Stimulated activated CD4-positive, alpha-beta T cell treated with anti-CD3 and anti-CD28 coated beads, Interleukin-15, amount 100 ng/mL, for 48 hours (primary cell): ENCODE measurements around the gene TAS1R3.

Source experiments
- DNase-seq, 2 donors: peaks; one replicate each; pipeline ENCODE4 v3.0.0-alpha.2; 2020; ENCODE audit warnings: low read depth in 2 of 2

The TAS1R3 gene

GRCh38 chr1:1295154-1295923, 35.7 kb upstream of the TAS1R3 start:
- DNase-seq: no peak

DNA sequence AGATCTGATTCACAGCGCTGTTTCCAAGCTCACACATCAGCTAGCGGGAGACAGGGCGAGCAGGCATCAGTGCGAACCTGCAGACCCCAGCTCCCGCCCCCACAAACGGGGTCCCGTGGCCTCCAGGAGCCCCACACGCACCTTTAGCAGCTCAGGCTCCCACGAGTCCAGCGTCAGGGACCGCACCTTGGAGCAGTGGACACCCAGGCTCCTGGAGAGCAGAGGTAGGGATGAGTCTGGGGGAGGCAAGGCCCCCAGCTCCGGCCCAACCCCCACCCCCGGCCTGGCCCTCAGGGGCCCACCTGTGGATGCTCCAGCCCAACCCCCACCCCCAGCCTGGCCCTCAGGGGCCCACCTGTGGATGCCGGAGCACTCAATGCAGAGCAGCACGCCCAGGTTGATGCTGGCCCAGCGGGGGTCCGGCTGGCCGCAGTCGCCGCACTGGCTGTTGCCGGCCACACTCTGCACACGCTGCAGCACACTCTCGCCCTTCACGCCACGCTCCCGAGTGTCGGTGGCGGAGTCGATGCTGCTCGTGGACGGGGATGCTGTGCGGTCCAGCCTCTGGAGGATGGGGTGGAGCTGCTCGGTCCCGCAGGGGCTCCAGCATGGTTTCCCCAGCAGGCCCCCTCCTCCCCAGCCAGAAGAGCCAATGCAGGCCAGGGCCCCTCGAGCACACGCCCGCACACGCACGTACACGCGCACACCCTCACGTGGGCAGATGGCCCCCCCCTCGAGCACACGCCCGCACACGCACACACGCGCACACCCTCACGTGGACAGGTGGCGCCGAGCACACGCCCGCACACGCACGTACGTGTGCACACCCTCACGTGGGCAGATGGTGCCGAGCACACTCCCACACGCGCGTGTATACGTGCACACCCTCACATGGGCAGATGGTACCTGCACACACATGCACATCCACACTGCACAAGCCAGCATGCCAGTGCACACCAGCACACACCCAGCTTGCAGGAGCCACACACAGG, 34.7 kb upstream of the TAS1R3 start:
- DNase-seq: no peak

DNA sequence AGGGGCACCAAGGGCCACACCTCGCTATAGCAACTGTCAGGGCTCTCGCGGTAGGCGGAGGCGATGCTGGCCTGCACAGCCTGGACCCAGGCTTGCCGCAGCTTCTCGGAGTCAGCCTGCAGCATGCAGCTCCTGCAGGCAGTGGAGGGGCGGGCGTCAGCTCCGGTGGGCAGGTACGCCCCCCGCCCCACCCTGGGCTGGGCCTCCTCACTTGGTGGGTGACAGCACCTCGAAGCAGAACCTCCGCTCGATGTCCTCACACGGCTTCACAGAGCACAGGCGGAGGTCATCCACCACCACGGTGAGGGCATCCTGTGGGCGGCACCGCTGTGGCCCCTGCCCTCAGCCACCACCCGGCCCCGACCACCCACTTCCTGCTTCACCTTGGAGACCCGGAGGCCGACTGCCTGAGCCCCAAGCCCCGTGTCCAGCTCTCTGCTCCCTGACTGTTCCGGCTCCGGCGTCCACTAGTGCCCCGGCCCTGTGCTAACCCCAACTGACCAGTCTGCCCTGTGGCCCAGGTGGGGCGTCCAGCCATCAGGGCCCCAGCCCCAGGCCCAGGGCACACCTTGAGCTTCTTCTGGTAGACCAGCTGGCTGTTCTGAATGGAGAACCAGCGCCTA, 33.2 kb upstream of the TAS1R3 start:
- DNase-seq: no peak

DNA sequence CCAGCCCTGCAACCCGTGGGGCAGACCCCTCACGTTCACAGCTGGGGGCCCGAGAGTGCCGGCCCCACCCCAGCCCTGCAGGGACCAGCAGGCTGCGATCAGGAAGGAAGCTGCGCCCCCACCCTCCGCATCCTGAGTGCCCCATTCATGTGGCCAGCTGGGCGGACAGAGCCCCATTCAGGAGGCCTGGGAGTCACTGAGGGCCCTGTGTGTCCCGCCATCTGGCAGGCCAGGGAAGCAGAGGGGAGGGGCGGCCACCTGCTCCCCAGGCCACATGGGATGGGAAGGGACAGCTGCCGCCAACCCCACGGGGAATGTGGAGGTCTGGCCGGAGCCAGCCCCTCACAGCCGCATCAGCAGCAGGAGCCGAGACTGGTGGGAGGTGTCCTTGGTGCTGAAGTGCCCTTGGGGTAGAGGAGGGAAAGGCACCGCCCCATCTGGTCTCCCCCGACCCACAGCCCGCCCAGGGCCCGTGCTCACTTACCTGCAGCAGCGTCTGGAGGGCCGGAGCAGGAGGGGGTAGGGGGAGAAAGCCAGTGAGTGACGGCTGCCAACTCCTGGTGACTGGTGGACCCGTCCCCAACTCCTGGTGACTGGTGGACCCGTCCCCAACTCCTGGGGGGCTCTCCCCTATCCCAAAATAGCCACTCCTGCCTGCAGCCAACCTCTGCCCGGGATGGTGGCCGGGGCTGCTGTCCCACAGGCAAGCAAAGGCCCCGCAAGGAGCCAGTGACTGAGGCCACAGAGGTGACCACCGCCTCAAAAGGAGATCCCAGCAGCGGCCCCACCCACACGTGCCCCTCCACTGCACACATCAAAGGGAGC, 32.0 kb upstream of the TAS1R3 start:
- no peak for DNase-seq

DNA sequence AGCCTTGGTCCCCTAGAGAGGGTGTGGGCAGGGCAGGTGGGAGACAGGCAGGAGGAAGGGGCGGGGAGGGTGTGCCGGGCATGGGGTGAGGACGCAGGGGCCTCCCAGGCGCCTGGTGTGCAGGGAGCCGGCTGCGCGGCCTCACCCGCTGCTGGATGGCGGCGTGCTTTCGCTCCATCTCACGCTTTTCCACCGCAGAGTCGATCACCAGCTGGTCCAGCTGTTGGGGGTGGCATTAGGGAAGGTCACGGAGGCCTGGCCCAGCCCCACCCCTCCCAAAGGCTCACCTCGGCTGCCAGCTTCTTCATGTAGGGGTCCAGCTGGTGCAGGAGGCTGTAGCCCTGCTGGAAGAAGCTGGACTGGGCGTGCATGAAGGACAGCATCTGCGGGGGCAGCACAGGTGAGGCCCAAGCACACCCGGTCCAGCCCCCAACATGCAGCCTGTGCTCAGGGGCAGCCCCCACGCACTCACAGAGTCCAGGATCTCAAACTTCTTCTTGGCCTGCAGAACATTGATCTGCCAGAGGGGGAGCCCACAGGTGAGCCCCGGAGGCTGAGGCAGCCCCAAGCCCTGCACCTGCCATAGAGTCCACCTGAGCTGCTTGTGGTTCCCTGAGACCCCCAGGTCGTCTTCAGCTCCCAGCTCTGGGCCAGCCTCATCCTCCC, 31.3 kb upstream of the TAS1R3 start:
- DNase-seq: no peak

- no peak for DNase-seq
Measured at GRCh38 chr1:1300352-1300739, 30.7 kb upstream of the TAS1R3 start.

- no peak for DNase-seq
Measured at GRCh38 chr1:1302006-1302430, 29.1 kb upstream of the TAS1R3 start.

DNA sequence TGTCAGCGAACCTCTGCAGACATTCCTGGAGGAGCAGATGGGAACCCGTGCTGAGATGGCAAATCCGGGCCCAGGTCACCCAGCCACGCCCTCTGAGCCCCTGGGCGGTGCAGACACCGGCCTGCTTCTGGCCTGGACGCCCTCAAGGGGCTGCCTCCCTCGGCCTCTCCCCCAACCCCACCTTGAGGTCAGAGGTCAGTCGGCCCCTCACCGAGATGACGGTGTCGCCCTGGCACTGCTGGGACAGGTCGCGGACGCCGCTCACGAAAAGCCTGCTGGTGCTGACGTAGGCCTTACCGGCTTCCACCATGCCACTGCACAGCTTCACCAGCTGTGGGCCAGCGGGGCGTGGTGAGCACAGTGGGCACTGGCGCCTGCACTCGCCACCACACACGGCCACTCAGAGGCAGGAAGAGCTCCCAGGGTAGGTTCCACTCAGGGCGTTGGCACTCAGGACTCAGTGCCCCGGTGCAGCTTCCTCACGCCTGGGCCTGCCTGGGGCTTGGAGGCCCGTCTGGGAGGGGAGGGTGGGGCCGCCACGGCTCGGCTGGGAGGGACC, 28.1 kb upstream of the TAS1R3 start:
- DNase-seq: no peak

DNA sequence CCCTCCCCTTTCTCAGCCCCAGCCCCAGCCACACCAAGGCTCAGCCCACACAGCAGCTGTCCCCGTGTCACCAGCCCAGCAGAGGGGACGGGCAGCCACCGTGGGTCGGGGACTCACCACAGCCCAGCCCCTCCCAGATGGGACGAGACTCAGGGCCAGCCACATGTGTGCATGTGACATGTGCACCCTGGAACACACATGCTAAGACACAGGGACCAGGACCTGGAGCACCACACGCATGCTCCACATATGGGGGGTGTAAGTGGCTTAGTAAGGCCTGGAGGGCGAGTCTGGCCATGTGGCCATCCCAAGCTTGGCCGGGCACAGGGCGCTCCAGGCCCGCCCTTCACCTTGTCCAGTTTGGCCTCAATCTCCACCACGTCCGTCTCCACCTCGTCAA, 27.3 kb upstream of the TAS1R3 start:
- DNase-seq: no peak

DNA sequence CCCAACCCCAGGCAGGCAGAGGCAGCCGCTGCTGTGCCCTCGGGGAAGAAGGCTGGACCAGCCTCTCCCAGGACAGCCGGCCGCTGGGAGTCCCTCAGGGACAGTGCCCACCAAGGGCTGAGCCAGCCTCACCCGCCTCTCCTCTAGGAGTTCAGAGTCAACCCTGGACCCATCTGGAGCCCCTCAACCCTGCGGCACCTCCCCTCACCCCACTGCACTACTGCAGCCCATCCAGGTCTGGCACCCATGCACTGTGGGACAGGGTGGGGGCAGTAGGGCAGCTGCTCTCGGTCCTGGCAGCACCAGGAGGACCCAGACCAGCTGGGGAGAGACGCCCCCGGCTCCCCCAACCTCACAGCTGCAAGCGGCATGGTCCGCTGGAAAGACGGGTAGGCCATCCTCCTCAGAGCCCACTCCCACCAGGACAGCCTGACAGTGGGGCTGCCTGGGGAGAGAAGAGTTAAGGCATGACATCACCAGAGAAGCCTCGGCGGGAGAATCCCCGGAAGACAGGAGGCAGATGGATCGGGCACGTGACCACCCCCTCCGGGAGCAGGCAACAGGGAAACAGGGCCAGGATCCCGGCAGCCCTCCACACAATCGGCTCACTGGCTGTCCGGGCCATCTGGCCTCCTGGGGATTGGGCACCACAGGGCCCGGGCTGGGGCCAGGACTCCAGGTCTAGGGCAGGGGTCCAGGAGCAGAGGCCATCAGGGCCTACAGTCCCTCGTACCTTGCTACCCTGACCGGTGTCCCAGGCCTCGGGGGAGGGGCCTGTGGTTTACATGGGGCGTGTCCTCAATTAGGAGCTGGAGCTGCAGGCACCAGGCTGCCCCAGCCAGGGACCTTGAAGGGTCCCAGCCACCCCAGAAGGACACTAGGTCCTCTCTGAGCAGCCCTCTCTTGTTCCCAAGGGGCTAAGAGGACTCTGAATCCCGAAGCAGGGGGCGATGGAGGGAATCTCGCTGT, 26.5 kb upstream of the TAS1R3 start:
- DNase-seq: no peak

DNA sequence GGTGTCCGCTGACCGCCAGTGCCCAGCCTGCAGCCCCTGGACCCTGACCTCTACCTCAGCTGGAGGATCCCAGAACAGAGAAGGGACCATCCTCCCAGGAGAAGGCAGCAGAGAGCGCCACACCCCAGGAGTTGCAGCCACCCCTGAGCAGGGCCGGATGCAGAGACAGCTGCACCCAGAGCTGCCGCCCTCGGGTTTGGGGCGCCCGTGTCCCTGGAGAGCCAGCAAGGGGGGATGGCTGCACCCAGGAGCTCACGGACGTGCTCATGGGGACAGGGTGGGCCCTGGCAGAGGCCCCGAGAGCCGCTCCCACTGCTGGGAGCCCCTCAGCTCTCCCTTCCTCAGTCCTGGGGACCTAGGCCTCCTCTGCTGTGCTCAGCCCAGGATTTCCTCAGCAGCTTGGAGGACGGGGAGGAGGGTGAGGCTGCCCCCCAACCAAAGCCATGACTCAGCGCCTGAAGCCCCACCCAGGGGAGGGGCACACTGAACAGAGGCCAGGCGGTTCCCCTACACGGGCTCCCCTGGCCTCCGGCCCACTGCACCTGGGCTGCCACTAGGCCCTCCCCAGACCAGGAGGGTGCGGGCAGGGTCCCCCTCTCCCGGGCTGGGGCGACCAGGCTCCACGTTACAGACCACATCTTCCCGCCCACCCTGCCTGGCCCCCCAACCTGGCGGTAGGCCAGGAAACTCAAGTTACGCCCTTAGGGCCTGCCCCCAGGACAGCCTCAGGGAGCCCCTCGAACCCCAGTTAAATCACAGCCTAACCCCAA, 25.6 kb upstream of the TAS1R3 start:
- peak in 1 of 2 donors; percentile 56 for DNase-seq

DNA sequence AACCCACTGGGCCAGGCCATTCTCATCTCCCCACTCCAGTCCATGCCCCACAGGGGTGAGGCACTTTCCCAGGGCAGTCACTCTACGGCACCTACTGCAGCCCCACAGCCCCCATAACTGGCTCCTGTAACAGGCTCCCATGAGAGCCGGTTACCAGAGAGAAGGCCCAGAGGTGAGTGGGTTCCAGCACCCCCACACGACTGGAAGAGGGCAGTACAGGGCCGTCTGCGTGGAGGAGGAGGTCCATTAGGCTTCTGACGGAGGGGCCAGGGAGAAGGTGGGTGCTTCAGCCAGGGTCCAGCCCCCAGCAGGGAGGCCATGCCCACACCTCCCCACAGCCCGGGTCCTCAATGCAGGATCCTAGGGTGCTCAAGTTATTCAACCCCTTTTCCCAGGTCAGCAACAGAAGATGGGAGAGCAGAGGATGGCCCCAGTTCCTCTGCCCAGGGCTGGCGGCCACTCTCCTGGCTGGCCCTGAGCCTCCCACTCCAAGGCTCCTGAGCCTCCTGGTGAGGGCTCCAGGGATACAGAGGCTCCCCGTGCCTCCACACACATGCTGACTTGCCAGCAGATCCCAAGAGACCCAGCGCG, 24.9 kb upstream of the TAS1R3 start:
- DNase-seq: no peak

GRCh38 chr1:1306661-1307260, 24.3 kb upstream of the TAS1R3 start:
- DNase-seq: no peak

DNA sequence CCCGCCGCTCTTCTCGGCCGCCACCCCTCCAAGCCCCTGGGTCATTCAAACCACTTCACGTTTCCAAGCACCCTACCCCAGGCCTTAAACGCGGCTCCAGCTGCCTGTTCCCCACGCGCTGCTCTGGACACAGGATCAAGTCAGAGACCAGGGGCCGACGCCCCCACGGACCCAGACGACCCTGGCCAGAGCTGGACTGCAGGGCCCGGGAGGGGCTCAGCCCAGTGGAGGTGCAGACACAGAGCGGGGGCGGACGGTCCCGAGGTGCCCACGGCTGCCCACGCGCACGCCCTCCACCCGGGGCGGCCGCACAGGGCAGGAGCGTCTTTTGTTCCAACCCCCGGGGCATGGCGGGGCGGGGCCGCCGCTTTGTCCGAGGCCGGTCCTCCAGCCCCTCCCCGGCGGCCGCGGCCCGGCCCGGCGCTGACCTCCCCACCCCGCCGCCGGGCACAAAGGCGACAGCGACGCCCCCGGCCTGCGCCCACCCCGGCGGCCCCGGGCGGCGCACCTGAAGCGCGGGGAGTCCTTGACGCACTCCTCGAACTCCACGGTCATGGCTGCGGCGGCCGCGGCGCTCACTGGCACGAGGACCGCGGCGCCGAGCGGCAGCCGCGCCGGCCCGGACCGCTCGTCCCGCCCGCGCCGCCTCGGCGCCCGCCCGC, 23.7 kb upstream of the TAS1R3 start:
- no peak for DNase-seq

DNA sequence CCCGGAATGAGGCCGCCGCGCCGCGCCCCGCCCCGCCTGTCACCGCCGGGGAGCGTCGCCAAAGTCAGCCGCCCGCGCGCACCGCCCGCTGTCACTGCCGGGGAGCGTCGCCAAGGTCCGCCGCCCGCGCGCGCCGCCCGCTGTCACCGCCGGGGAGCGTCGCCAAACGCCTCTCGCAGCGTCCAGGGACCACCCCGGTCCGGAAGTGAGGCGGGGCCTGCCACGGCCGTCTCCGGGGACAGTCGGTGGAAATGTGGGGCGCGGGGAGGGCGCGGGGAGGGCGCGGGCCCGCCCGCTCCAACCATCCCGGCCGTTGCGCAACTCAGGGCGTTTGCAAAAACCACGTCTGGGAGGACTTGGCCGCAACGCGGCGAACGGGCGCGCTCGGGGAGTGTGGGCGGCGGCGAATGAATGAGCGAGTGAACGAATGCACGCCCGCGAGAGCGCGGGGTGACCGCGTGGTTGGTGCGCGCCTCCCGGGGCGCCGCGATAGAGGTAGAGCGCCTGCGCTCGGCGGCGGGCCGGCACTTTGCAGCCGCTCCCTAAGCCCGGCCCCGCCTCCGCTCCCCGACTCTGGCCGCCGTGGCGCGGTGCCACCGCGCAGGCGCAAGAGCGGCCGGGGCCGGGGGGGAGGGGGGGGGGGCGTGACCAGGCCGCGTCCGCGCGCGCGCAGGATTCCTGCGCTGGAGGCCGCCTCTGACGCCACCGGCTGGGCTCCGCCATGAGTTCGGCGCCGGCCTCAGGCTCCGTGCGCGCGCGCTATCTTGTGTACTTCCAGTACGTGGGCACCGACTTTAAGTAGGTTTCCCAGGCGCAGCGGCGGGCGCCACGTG, 22.9 kb upstream of the TAS1R3 start, which contains the start of the genes ACAP3 and PUSL1:
Gene ACAP3, minus strand, starts transcription at position 8 of the 833 bp plus-strand sequence. CDS start 115 bp downstream, outside the sequence.
Gene PUSL1, plus strand, starts transcription at position 675 of the 833 bp plus-strand sequence. Its CDS starts 47 bp downstream, at position 722.
- DNase-seq: peak; percentile 82 to 85

- no peak for DNase-seq
Measured at GRCh38 chr1:1308756-1309250, 22.3 kb upstream of the TAS1R3 start.
